NCI-H345 (cell line): Measurements from ENCODE around the gene CORIN.
"Not testable (repeated sequence)": the region's sequence is repeated elsewhere in the genome, so short reads cannot be mapped to it uniquely, and the experiment has no call there.

ENCODE experiments used
- DNase-seq: peaks from one replicate; lab custom pipeline; 2025; lab: John Stamatoyannopoulos, UW

The CORIN gene

GRCh38 chr4:47721892-47722575 lies 115.8 kb downstream of the CORIN start:
- no peak for DNase-seq

- DNase-seq = no peak
Observed at GRCh38 chr4:47721485-47721884, 116.4 kb downstream of the CORIN start.

- no peak for DNase-seq
Observed at GRCh38 chr4:47720787-47721186, 117.1 kb downstream of the CORIN start.

- no peak for DNase-seq
Observed at GRCh38 chr4:47719576-47719975, 118.3 kb downstream of the CORIN start.

GRCh38 chr4:47718696-47719095 lies 119.2 kb downstream of the CORIN start:
- DNase-seq = no peak

GRCh38 chr4:47717188-47717587 lies 120.7 kb downstream of the CORIN start:
- no peak for DNase-seq

GRCh38 chr4:47715716-47716416 lies 122.0 kb downstream of the CORIN start:
- peak; percentile 33 for DNase-seq

GRCh38 chr4:47714269-47714668 lies 123.6 kb downstream of the CORIN start:
- no peak for DNase-seq

GRCh38 chr4:47713129-47713834 lies 124.6 kb downstream of the CORIN start:
- DNase-seq = no peak

GRCh38 chr4:47711646-47712045 lies 126.2 kb downstream of the CORIN start:
- DNase-seq = no peak

- no peak for DNase-seq
Observed at GRCh38 chr4:47711183-47711582, 126.7 kb downstream of the CORIN start.

GRCh38 chr4:47706352-47706751 lies 131.5 kb downstream of the CORIN start:
- DNase-seq = not testable (repeated sequence)

- DNase-seq = peak; percentile 5
Observed at GRCh38 chr4:47705326-47705981, 132.4 kb downstream of the CORIN start.

- DNase-seq = peak; percentile 71
Observed at GRCh38 chr4:47704693-47705325, 133.1 kb downstream of the CORIN start.

- no peak for DNase-seq
Observed at GRCh38 chr4:47703956-47704355, 133.9 kb downstream of the CORIN start.

- no peak for DNase-seq
Observed at GRCh38 chr4:47703008-47703407, 134.9 kb downstream of the CORIN start.

GRCh38 chr4:47701286-47701685 lies 136.6 kb downstream of the CORIN start:
- no peak for DNase-seq

- DNase-seq = no peak
Observed at GRCh38 chr4:47698837-47699236, 139.0 kb downstream of the CORIN start.

- DNase-seq = no peak
Observed at GRCh38 chr4:47696823-47697222, 141.0 kb downstream of the CORIN start.

GRCh38 chr4:47695260-47695659 lies 142.6 kb downstream of the CORIN start:
- no peak for DNase-seq

GRCh38 chr4:47694322-47694721 lies 143.5 kb downstream of the CORIN start:
- DNase-seq = no peak

GRCh38 chr4:47692691-47693090 lies 145.2 kb downstream of the CORIN start:
- DNase-seq = peak; percentile 76
